GM18858 (cell line): Measurements from ENCODE around the gene MYCBP.

ENCODE experiments used
- ATAC-seq: cut with Tn5 transposase; IDR thresholded peaks from one replicate; pipeline ENCODE4 v1.9.1; 2021; ENCODE audit not compliant: unreplicated experiment

Gene MYCBP

DNA sequence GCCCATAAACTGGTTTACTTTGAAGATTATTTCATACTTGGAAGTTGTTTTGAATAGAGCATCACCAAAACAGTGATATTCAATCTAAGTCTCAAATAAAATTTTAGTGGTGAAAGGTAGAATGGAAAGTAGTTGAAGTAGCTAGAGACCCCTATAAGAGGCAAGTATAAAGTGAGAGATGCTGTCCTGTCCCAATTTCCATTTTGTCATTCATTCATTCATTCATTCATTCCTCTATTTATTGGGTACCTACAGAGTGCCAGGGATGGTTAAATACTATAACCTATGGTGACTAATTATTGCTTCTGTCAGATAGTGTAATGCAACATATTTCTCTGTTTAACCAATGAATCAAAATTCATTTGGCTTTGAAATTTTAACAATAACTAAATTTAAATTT, 46.3 kb downstream of the MYCBP start:
- no peak for ATAC-seq

DNA sequence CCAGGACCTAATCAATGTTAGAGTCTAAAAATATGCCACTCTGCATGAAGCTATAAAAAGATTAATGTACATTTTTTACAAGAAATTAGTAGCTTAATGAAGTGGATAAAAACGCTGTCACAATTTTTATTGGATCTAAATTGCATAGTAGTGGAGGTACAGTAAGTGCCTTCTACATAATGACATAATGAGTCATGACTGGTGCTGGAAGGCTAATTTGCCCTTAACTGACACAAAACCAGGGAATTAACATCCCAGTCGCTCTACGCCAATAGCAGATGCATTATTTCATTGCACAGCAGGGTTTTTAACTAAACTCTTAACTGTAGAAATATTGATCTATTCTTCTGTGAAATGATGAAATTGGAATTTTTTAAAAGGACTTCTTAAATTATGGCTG, 46.9 kb downstream of the MYCBP start:
- ATAC-seq = no peak

DNA sequence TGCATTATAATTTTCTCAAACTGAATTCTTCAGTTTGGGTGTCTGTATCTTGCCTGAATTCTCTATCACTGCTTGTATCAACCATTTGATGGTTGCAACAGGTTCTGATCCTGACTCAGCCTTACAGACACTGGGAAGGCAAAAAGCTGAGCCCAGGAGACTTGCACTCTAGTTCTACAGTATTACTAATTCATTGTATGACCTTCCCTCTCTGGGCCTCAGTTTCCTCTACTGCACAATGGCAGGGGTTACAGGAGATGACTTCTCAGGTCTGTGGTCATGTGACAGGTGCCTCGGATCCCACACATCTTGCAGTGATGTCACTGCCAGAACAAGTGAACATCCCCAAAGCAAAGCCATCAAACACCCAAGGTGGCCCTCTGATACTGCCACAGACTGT, 52.3 kb downstream of the MYCBP start:
- no peak for ATAC-seq

DNA sequence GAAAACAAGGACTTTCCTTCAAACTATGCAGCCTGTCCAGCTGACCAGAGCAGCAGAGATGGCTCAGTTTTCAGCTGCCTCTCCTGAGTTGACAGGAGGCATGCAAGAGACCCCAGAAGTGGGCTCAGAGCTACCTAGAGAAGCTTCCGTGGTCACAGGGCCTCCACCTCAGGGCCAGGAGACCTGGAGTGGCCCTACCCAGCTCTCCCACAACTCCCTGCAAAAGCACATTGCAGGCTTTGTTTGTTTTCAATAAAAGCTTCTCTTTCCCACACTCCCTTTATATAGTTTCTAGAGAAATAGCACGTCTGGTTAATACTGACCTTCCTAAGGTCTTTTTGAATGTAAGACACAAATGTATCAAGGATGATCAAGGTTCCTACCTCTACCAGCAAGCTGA, 53.6 kb downstream of the MYCBP start:
- no peak for ATAC-seq

DNA sequence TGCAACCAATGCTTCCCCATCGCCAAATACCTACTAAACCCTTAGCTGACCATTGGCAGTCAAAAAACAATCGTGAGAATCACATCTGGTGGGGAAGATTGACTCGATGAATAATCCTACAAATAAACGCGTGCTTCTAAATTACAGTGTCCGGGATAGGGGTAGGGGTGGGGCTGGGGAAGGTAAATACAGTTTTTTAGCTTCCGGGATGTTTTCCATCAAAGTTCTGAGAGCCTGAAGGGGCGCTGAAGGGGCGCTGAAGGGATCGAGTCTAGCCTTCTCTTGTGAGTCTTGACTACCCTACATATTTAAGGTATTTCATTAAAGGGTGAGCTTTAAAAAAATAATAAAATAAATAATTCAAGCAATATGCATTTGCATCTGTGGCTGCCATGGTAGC, 54.1 kb downstream of the MYCBP start:
- no peak for ATAC-seq

DNA sequence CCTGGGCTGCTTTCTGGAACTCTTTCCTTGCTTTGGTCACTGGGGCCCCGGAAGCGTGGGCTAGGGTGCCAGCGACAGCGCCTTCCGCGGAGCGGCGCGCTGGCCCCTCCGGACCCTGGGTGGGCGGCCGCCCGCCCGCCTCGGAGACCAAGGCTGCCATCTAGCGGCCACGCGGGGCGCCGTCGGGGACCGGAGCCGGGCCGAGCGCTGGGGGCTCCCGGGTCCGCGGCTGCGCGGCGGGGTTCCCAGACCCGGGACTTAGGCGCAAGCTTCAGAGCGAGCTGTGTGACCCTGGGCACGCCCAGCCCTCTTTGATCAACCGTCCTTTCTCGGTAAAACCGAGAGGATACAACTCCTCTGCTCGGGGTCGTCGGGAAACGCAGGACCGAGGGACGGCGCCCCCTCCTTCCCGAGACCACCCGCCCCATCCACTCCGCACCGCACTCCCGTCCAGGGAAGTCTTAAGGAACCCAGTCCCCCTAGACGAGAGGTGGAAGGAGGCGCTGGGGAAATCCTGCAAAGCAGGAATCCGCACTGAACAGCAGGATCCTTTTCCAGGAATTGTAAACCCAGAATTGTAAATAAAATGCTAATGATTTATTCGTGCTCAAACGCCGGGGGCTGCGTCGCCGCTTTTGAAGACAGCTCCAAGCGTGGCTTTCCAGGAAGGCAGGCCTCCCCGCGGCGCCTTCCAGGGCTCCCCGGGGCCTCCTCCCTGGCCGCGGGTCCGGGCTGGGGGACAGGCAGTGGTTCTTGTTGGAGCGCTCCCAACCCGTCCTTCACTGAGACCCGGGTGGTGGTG, 54.8 kb downstream of the MYCBP start:
- ATAC-seq = no peak

DNA sequence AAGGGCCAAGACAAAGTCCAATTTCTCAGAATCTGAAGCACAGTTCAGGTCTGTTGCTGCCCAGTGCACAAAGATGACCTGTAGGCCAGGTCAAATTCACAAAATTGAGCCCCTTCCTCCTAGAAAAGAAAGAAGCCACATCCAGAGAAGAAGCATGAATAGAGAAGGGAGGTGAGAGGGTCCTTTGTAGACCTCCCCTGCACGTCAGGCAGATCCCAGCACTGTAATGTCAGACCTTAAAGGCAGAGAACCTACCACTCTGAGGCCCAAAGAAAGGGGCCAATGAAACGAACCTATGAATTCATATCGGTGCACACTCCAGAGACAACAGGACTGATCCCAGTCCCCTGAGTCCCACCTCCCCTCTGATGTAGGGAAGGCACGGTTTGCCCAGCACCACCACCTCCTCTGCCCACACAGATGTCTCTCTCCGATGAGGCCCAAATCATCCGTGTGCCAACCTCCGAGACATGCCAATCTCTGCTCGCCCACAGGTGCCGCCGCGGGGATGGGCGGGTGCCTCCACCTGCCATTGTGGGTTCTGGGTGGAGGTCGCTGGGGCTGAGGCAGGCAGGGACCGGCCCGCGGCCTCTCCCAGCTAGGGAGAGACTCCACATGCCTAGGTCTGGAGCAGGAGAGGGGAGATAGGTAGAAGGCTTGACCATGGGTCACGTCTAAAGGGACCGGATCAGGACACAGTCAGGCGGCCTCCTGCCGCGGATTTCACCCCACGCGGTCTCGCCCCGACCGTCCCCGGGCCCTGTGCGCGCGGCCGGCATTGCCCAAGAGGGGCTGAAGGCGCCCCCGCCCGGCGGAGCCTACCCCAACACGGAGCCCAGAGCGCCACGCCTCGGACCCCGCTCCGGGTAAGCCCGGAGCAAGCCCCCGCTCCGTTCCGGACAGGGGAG, 55.6 kb downstream of the MYCBP start:
- ATAC-seq = no peak

DNA sequence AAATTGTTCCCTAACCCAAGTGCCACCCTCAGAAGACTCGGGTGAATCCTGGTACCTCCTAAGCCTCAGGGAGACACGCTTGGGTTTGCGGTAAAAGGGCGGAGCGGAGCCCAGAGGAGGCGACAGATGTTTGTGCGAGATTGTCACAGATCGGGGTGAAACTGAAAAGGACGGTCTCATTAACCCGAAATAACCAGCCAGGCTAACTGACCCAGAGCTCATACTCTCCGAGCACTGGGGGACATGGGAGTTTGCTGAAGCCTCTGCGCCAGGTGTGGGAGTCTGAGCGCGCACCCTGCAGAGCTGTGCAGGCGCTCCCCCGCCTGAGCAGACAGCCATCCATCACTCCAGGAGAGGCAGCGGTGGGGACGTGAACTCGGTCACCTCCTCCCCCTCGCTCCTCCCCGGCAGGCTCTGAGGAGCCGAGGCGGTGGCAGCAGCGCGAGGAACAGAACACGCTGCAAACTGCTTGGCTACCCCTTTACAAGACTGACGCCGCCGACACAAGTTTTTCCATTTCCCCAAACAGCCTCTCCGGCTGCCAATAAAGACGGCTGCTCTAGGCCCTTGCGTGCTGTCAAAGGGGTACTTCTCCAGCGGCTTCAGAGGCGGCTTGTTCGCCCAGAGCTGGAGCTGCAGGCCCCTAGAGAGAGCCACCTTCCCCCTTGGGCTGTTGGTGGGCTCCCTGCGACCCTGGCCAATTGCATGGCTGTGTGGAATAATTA, 57.1 kb downstream of the MYCBP start:
- peak; percentile 80 for ATAC-seq

DNA sequence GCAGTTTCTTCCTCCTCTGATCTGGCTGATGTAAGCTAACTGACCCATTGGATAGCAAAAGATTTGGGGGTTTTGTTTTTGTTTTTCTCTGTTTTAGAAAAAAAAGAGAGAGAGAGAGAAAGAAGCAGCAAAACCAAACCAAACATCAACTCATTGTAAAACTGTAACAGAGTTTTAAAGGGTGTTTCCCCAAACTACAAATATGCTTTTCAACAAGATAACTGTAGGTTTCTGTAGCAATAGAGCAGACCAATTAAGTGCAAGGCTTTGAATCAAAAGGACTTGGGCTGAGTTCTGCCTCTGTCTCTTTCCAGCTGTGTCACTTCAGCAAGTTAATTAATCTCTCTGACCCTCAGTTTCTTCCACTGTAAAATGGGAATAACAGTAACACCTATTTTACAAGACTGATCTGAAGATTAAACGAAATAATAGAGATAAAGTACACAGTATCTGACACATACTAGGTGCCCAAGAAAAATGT, 58.1 kb downstream of the MYCBP start:
- no peak for ATAC-seq

DNA sequence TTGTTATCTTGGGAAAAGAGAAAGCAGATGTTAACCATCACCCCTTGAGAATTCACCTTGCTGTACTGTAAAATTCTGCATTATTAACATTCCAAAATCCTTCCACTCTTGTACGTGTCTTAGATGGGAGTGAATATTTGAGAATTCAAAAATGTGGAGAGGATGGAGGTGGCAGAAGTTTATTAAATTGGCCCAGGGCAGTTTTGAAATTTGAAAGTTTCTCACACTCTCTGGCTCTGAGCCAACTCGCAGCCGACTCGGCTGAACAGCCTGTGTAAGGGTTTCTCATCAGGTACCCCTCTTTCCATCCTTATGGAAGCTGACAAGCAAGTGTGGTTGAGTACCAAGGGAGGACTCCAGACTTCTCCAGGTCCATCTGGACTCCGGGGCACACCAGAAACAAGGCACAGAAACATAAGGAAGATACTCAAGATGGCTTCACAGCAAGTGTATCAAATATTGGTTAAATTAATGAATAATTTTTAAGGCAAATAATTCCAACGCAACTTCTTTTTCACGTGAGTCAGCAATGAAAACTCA, 58.6 kb downstream of the MYCBP start:
- ATAC-seq = no peak

DNA sequence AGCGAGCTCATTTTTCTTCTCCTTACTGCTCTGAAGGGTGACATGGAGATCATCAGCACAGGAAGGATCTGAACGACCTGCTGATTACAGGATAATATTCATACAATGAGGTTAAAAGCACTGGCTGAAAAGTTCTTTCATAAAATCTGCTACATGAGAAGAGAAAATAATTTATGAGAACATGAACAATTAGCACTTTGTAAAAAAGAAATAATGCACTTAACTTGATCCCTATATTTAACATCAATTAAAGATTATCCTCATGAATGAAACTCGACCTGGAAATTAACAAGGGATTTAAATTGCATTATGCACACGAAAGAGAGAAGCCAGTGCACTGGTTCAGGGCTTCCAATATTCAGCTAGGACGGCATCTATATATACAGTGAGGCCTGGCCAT, 60.2 kb downstream of the MYCBP start:
- ATAC-seq = no peak
